ENCODE results near the gene SEPTIN5. TPM values are rescaled to one million over a fixed set of nuclear protein-coding genes. Genes with fewer than 3 reads are reported as not detected.

The SEPTIN5 gene
- total RNA-seq, 1 donor from 2014 or later: 109 TPM

DNA sequence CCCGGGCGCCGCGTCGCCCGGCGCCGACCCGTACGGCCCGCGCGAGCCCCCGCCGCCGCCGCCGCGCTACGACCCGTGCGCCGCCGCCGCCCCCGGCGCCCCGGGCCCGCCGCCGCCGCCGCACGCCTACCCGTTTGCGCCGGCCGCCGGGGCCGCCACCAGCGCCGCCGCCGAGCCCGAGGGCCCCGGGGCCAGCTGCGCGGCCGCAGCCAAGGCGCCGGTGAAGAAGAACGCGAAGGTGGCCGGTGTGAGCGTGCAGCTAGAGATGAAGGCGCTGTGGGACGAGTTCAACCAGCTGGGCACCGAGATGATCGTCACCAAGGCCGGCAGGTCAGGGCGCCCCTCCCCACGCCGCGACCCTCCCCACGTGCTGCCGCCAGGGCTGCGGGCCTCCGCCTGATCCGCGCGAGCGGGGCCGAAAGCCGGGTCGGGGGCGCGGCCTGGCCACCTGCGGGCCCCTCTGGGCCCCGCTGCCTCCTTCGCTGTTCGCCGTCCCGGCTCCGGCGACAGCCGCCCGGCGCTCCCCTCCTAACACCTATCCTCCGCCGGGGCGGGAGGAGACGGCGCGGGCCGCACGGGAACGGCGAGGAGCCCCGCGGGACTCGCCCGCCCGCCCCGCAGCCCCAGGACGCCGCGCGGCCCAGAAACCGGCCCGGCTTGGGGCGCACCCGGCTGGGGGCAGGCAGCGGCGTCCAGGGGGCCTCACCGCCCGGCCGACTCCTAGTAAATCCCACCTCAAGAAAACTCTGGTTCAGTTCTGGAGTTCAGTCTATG is 46.8 kb downstream of the SEPTIN5 start:
- DNase-seq: no peak

DNA sequence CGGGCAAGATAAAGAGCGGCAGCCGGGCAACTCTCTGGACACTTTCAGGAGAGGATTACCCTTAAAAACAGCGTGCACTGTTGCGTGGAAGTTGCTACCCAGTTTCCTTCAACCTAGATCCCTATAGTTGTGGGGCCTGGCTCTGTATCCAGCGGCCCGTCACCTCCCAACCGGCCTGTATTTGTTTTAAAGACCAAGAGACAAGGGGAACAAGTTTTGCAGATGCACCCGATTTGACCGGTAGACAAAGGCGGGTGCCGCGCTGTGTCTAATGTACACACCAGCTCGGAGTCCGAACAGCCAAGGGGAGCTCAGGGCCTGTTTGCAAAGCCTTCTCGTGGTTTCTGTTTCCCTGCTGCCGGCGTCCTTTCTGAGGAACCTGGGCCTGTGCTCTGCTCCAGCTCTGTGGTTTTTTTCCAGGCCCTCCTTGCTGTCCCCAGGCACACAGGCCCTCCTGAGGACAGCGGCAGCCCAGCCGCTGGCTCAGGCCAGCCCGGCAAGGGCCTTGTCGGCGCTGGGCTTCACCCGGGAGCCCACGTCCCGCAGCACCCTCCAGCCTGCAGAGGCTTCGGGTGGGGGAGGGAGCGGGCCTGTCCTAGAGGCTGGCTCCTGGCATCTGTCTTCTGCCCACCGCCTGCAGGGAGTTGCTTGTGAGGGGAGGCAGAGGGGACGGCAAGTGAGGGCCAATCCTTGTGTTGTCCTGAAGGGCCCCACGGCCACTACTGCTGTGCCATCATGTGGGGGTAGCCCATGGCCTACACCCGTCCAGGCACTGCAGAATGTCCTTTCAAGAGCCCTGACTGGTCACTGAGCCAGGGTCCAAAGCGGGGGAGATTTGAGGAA is 47.6 kb downstream of the SEPTIN5 start:
- DNase-seq: no peak

GRCh38 chr22:19762568-19763457 is 48.5 kb downstream of the SEPTIN5 start:
- peak; percentile 66 for DNase-seq

DNA sequence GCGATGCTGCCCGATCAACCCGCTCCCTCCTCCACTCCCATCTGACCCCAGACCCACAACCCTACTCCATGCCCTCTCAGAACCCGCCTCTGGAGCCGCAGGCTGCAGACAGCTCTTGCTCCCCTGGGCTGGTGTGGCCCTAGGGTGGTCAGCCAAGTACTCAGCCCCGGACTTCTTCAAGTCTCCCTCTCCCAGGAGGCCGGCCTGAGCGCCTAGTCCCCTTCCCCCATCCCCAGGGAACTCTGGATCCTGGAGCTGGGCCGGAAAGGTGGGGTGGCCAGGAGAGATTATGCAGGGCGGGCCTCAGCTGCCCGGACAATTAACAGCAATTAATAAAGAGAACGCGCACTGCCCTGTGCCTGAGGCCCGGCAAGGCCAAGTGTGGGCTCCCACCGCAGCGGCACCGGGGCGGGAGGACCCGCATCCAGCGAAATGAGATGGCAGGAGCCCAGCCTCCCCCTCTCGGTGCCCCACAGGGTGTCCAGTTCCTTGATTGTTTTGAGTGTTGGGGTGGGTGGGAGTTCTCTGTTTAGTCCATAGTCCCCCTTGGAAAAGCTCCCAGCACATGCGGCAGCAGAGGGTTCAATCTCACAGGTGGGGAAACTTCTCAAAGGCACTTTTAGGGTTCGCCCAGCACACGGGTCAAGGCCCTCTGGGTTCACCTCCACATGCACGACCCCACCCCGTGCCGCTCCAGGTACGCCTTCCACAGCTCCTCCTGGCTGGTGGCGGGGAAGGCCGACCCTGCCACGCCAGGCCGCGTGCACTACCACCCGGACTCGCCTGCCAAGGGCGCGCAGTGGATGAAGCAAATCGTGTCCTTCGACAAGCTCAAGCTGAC is 49.4 kb downstream of the SEPTIN5 start:
- no peak for DNase-seq

GRCh38 chr22:19764299-19764593 is 49.9 kb downstream of the SEPTIN5 start:
- no peak for DNase-seq

- DNase-seq: no peak
Observed at GRCh38 chr22:19764636-19765476, 50.6 kb downstream of the SEPTIN5 start.

GRCh38 chr22:19765477-19766239 is 51.4 kb downstream of the SEPTIN5 start:
- no peak for DNase-seq

DNA sequence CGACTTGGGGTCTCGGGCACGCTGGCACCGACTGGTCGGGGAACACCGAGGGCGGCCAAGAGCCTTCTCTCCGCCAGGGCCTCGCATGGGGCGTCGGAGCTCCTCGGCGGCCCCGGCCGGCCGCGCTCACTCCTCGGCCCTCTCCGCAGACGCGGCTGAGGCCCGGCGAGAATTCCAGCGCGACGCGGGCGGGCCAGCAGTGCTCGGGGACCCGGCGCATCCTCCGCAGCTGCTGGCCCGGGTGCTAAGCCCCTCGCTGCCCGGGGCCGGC is 51.9 kb downstream of the SEPTIN5 start:
- no peak for DNase-seq

DNA sequence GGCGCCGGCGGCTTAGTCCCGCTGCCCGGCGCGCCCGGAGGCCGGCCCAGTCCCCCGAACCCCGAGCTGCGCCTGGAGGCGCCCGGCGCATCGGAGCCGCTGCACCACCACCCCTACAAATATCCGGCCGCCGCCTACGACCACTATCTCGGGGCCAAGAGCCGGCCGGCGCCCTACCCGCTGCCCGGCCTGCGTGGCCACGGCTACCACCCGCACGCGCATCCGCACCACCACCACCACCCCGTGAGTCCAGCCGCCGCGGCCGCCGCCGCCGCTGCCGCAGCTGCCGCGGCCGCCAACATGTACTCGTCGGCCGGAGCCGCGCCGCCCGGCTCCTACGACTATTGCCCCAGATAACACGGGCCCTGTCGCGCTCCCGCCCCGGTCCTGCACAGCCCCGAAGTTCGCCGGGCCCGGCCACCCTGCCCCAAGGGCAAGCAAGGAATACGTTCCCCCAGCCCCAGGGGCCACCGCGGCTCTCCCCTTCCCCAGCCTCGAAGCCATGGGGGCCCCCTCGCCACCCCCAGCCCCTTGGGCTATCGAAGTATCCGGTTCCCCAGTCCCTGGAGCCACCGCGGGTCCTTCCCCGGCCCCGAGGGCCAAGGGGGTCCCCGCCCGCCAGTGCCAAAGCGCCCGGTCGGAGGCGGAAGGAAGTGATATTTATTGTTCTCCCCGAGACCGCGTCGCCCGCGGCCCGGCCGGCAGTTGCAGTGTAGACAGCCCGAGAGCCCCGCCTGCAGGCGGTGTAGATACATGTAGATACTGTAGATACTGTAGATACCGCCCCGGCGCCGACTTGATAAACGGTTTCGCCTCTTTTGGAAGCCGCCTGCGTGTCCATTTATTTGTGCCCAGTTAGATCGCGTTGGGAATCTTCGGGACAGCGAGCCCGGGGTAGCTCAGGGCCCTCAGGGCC is 52.5 kb downstream of the SEPTIN5 start:
- DNase-seq: peak; percentile 61

DNA sequence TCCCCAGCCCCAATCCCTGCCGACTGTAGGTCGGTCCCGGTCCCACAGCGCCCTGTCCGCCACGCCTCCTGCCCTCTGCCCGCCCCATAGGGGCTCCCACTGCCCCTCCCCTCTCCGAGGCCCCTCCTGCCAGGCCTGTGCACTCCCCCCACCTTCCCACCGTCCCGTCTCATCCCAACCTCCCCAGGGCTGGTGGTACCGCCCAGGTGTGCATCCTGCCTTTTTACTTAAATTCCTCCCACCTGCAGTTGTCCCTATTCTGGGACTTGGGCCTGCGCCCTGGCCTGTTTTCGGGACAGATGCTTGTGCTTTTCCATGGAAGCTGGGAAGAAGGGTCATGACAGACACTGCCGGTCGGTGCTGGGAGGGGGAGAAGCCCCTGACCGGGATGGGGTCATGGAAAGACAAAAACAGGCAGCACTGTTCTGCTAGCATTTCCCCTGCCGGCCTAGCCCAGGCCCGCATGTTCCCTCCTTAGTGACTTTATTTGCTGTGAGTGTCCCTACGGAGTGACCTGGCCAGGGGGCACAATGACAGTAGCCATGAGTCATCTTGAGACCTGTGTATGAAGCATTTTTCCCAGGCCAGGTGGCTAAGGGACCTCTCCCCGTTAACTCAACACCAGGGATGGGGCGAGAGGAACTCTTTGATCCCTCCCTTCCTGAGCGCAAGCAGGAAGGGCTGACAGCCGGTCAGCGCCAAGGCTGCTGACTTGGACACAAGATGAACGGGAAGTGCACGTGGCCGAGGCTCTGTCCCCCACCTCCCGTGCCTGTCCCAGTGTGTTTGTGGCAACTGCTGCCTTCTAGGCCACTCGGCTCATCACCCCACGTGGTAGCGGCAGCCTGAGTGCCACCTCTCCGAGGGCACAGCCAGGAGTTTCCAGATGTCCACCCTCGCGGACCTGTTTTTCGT is 53.4 kb downstream of the SEPTIN5 start:
- peak; percentile 65 for DNase-seq

DNA sequence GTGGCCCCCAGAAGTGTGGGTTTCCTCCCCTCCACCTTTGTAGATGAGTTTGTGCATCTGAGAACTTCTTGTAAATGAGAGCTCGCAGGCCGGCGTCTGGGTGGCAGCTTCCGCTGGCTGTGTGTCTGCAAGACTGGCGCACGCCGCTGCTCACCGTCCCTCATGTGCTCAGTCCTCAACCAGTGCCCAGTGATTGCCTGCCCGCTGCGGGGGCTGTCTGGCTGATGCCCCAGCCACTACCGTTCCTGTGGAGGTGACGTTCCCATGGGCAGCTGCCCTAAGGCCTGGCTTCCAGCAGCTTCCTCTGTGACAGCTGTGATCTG is 55.1 kb downstream of the SEPTIN5 start:
- DNase-seq: no peak

DNA sequence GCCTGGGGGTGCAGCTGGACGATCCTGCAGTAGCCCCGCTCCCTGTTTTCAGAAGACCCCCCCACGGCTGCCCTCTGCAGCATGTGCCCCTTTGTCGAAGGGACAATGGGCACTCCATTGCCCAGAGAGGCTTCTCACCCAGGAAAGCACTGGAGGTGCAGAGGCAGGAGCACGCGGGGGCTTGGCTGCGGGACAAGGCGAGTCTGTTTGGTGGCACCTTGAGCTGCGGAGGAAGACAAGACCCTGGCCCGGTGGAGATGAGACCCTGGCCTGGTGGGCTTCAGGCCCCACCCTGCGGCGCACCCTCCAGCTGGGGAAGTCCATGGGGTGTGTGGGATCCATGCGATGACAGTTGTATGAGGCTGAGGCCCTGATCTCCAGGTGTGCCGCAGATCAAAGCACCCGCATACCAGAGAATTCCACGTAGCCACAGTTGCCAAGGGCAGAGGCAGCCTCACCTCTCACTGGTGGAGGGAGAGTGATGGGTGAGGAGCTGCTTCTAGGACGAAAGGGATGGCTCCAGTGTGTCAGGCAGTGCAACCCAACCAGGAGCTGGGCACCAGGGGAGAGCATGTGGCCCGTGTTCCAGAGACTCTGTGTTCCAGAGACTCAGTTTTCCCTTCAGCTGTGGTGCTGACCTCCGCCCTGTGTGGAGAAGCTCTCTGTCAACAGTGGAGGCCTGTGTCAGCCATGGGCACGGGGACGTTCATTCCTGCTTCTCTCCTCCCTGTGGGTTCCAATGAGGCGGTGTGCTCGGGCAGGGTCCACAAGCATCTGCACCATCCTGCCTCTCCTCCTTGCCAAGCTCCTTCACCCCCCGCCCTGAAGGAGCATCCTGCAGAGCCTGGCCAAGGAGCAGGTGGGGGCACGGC is 56.3 kb downstream of the SEPTIN5 start:
- no peak for DNase-seq

DNA sequence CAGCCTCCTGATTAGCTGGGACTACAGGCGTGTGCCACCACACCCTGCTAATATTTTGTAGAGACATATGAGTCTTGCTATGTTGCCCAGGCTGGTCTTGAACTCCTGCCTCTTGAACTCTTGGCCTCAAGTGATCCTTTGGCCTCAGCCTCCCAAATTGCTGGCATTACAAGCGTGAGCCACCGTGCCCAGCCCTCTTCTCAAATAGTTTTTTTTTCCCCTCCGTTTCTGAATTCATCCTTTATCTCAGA is 58.0 kb downstream of the SEPTIN5 start:
- no peak for DNase-seq

Data from tongue (tissue), 2 donors.